LNCaP clone FGC (cell line): ENCODE measurements around the gene NAXD.
"Not testable (repeated sequence)": the region's sequence is repeated elsewhere in the genome, so short reads cannot be mapped to it uniquely, and the experiment has no call there.

ENCODE experiments used
- DNase-seq: peaks from one replicate; pipeline ENCODE4 v3.0.0-alpha.2; 2011; ENCODE audit warnings: low read depth
- H3K4me3 ChIP-seq: 2 replicates; pipeline ENCODE4 v1.5.1; 2011; ENCODE audit warnings: mild to moderate bottlenecking, low read depth, low read length, control low read depth
- CTCF ChIP-seq: IDR thresholded peaks from 2 replicates; pipeline ENCODE4 v1.5.1; 2012; ENCODE audit warnings: mild to moderate bottlenecking; ENCODE audit not compliant: control insufficient read depth, insufficient read depth; ENCODE audit errors: extremely low read depth

Gene NAXD

GRCh38 chr13:110628477-110628793, 13.1 kb downstream of the NAXD start:
- H3K4me3 ChIP-seq, result no peak overlapping the region
- TF ChIP-seq CTCF, result no peak
- DNase-seq, result no peak

- no peak for TF ChIP-seq CTCF
- H3K4me3 ChIP-seq, result no peak overlapping the region
- DNase-seq, result no peak
These were observed 13.8 kb downstream of the NAXD start for GRCh38 chr13:110628952-110629701.

GRCh38 chr13:110629735-110630134, 14.4 kb downstream of the NAXD start:
- DNase-seq, result no peak
- no peak for TF ChIP-seq CTCF
- H3K4me3 ChIP-seq, result no peak overlapping the region

GRCh38 chr13:110630566-110631119, 15.3 kb downstream of the NAXD start:
- H3K4me3 ChIP-seq, result no peak overlapping the region

GRCh38 chr13:110632255-110632654, 16.9 kb downstream of the NAXD start:
- DNase-seq, H3K4me3 ChIP-seq: not testable (repeated sequence)

More at GRCh38 chr13:110630566-110631119, 15.3 kb downstream of the NAXD start:
- no peak for DNase-seq
- no peak for TF ChIP-seq CTCF

- no peak for DNase-seq
- TF ChIP-seq CTCF, result no peak
- no peak overlapping the region for H3K4me3 ChIP-seq
These were observed 18.4 kb downstream of the NAXD start for GRCh38 chr13:110633776-110634175.

- DNase-seq, result no peak
- no peak for TF ChIP-seq CTCF
- H3K4me3 ChIP-seq, result no peak overlapping the region
These were observed 19.2 kb downstream of the NAXD start for GRCh38 chr13:110634558-110634957.
